IMR-90 (cell line): ENCODE data around the gene WHRN. TPM values are rescaled to one million over a fixed set of nuclear protein-coding genes. Genes with fewer than 3 reads are reported as not detected.

Source experiments
- ATAC-seq: fragments of 200-7000 bp; cut with Tn5 transposase; 2 replicates; pipeline ENCODE4 v1.9.1; 2020; ENCODE audit warnings: low read depth, mild to moderate bottlenecking, moderate library complexity
- BruUV-seq: library from RNA; stranded (reverse); fragments of 400-500 nt; replicated peaks from 2 replicates; lab custom pipeline; 2021; lab: Mats Ljungman, UMichigan
- CTCF ChIA-PET: fragments of 300-600 bp; formaldehyde crosslinking; extraction: SDS; loops from one replicate; lab custom pipeline; 2021; ENCODE audit warnings: antibody characterized with exemption; lab: Yijun Ruan, JAX
- POLR2A ChIA-PET: fragments of 300-600 bp; sonication (Branson Sonifier 250); formaldehyde crosslinking; loops from one replicate; lab custom pipeline; 2022; ENCODE audit warnings: antibody characterized with exemption; ENCODE audit not compliant: unreplicated experiment; lab: Charles Lee
- DNase-seq: peaks from one replicate; pipeline ENCODE4 v3.0.0; 2013
- H2AFZ ChIP-seq: replicated peaks from 2 replicates; pipeline ENCODE3; 2013; ENCODE audit warnings: low read length, mild to moderate bottlenecking; ENCODE audit not compliant: poor library complexity
- H2AK5ac ChIP-seq: 2 replicates; pipeline ENCODE4 v1.6.1; 2013; ENCODE audit warnings: low read depth, low read length, inconsistent platforms
- H2AK9ac ChIP-seq: replicated peaks from 2 replicates; pipeline ENCODE3; 2013; ENCODE audit warnings: mild to moderate bottlenecking, low read depth, low read length, moderate library complexity; ENCODE audit not compliant: poor library complexity
- H2BK120ac ChIP-seq: 2 replicates; pipeline ENCODE4 v1.6.1; 2013; ENCODE audit warnings: low read depth, low read length, inconsistent platforms
- H2BK15ac ChIP-seq: 3 replicates; pipeline ENCODE4 v1.6.1; 2013; ENCODE audit warnings: low read depth, low read length, inconsistent platforms
- H2BK20ac ChIP-seq: 2 replicates; pipeline ENCODE4 v1.6.1; 2013; ENCODE audit warnings: low read depth, mild to moderate bottlenecking, inconsistent platforms, low read length, moderate library complexity
- H2BK5ac ChIP-seq: 2 replicates; pipeline ENCODE4 v1.6.1; 2013; ENCODE audit warnings: mild to moderate bottlenecking, low read depth, low read length, inconsistent platforms; ENCODE audit not compliant: poor library complexity, severe bottlenecking
- H3K14ac ChIP-seq: replicated peaks from 2 replicates; pipeline ENCODE4 v1.6.1; 2013; ENCODE audit warnings: low read depth, low read length, inconsistent platforms
- H3K18ac ChIP-seq: 2 replicates; pipeline ENCODE4 v1.6.1; 2013; ENCODE audit warnings: low read depth, low read length, control low read depth
- H3K23ac ChIP-seq: 2 replicates; pipeline ENCODE4 v1.6.1; 2013; ENCODE audit warnings: low read depth, low read length, inconsistent platforms
- H3K27ac ChIP-seq: 2 replicates; pipeline ENCODE4 v1.5.1; 2013; ENCODE audit warnings: mild to moderate bottlenecking, control low read depth, low read length; ENCODE audit not compliant: insufficient read depth
- H3K27me3 ChIP-seq: 2 replicates; pipeline ENCODE4 v1.6.1; 2013; ENCODE audit warnings: low read length; ENCODE audit not compliant: control insufficient read depth, insufficient read depth
- H3K36me3 ChIP-seq: 2 replicates; pipeline ENCODE4 v1.6.1; 2013; ENCODE audit warnings: low read length, mixed read lengths; ENCODE audit not compliant: control insufficient read depth, insufficient read depth
- H3K4ac ChIP-seq: 2 replicates; pipeline ENCODE4 v1.6.1; 2013; ENCODE audit warnings: low read depth, low read length, inconsistent platforms
- H3K4me1 ChIP-seq: 2 replicates; pipeline ENCODE4 v1.6.1; 2013; ENCODE audit warnings: low read length, mixed read lengths; ENCODE audit not compliant: control insufficient read depth, insufficient read depth
- H3K4me2 ChIP-seq: 2 replicates; pipeline ENCODE4 v1.6.1; 2013; ENCODE audit warnings: low read depth, mild to moderate bottlenecking, control low read depth, low read length, moderate library complexity
- H3K4me3 ChIP-seq: 2 replicates; pipeline ENCODE4 v1.5.1; 2013; ENCODE audit warnings: low read depth, mild to moderate bottlenecking, control low read depth, low read length, moderate library complexity; ENCODE audit not compliant: insufficient read depth
- H3K56ac ChIP-seq: 2 replicates; pipeline ENCODE4 v1.6.1; 2013; ENCODE audit warnings: low read length, inconsistent platforms; ENCODE audit not compliant: insufficient read depth; ENCODE audit errors: extremely low read depth
- H3K79me1 ChIP-seq, 2 experiments: 2 replicates each; pipeline ENCODE4 v1.6.1; 2013; ENCODE audit warnings: low read length in 2 of 2, inconsistent platforms in 1 of 2, low read depth in 1 of 2
- H3K9ac ChIP-seq: 2 replicates; pipeline ENCODE4 v1.6.1; 2013; ENCODE audit warnings: low read depth, low read length, control low read depth
- H3K9me1 ChIP-seq: 2 replicates; pipeline ENCODE4 v1.6.1; 2013; ENCODE audit warnings: low read length, inconsistent platforms; ENCODE audit not compliant: insufficient read depth
- H3K9me3 ChIP-seq: 2 replicates; pipeline ENCODE4 v1.6.1; 2013; ENCODE audit warnings: low read length; ENCODE audit not compliant: control insufficient read depth, insufficient read depth
- H4K20me1 ChIP-seq: 2 replicates; pipeline ENCODE4 v1.6.1; 2013; ENCODE audit warnings: low read length, inconsistent platforms; ENCODE audit not compliant: insufficient read depth
- H4K5ac ChIP-seq: 2 replicates; pipeline ENCODE4 v1.6.1; 2013; ENCODE audit warnings: mild to moderate bottlenecking, low read depth, low read length, control low read depth
- H4K8ac ChIP-seq, 2 experiments: 2 replicates each; pipeline ENCODE4 v1.6.1; 2013; ENCODE audit warnings: low read depth in 2 of 2, low read length in 2 of 2, control low read depth in 1 of 2, inconsistent platforms in 1 of 2
- H4K91ac ChIP-seq: 2 replicates; pipeline ENCODE4 v1.6.1; 2013; ENCODE audit warnings: low read depth, low read length, inconsistent platforms; ENCODE audit not compliant: insufficient read depth
- MAZ ChIP-seq: IDR thresholded peaks from 2 replicates; pipeline ENCODE4 v1.6.1; 2012; ENCODE audit warnings: low read depth, mild to moderate bottlenecking, low read length, improper control_type of control experiment, moderate library complexity, borderline replicate concordance
- RFX5 ChIP-seq: IDR thresholded peaks from 2 replicates; pipeline ENCODE4 v1.8.0; 2012; ENCODE audit warnings: low read depth, mild to moderate bottlenecking, low read length, moderate library complexity
- WGBS, 2 experiments: methylation state at CpG; one replicate each; pipeline versions ENCODE4 v1.1.5 to v1.1.7; 2013; ENCODE audit warnings: missing lambda C conversion rate in 2 of 2; ENCODE audit not compliant: insufficient read length in 1 of 2; ENCODE audit errors: extremely low coverage in 2 of 2; 5-methylcytosine and 5-hydroxymethylcytosine counted together
- dilution Hi-C: fragments of 300-500 bp; cut with HindIII; formaldehyde crosslinking; loops from one replicate; pipeline ENCODE4 v1.14.3; 2018; ENCODE audit warnings: low sequenced_read_pairs; ENCODE audit not compliant: unreplicated experiment
- in situ Hi-C: fragments of 300-500 bp; cut with MboI; formaldehyde crosslinking; loops from 3 replicates; pipeline ENCODE4 v1.14.3; 2019; ENCODE audit warnings: low sequenced_read_pairs, inconsistent platforms, mixed read lengths
- intact Hi-C: fragments of 100-400 bp; cut with micrococcal nuclease; formaldehyde crosslinking; loops from 2 replicates; pipeline ENCODE4 v1.10.0; 2022
- polyA plus RNA-seq, 3 experiments: library from polyadenylated mRNA; depleted of rRNA; stranded (reverse); fragments of >200 nt; gene quantifications; 2 replicates each; pipeline ENCODE4 v1.2.3, GENCODE V29; 2012; ENCODE audit warnings: low replicate concordance in 1 of 3
- total RNA-seq: library from RNA; depleted of rRNA; stranded (reverse); fragments of >200 nt; gene quantifications from 2 replicates; pipeline ENCODE4 v1.2.3, GENCODE V29; 2012

Gene WHRN
- total and polyA plus RNA-seq, 2 of the 4 experiments (the other 2 are of a cell fraction), result 0.18 to 2.6 TPM

- no peak overlapping the region for H2BK15ac ChIP-seq
- no peaks in the 10 kb centered on the region for H4K20me1 ChIP-seq
- no peaks in the 10 kb centered on the region for H3K79me1 ChIP-seq
- no peak overlapping the region for H3K4ac ChIP-seq
- no peaks in the 10 kb centered on the region for H3K36me3 ChIP-seq
- no peak overlapping the region for H3K4me3 ChIP-seq
- H3K4me1 ChIP-seq, result peaks cover 3% of the 10 kb centered on the region; the same call in 1 of the 2 replicates
- no peak for DNase-seq
- H2AK5ac ChIP-seq, result no peak overlapping the region
- intact Hi-C loops (no loop called here), in situ Hi-C loops (no loop called here), dilution Hi-C loops (no loop called here)
- no peak overlapping the region for H3K27ac ChIP-seq
- H3K4me2 ChIP-seq, result no peak overlapping the region
- BruUV-seq, result no TSS peak
- WGBS, 2 experiments, result 90% methylated on average over 2 of the region's 3 CpGs; no CpG with 5 or more reads in 1 of the 2 experiments
- ChIA-PET POLR2A (no interaction called here), CTCF (no interaction called here)
- peaks cover 24% of the 10 kb centered on the region for H3K27me3 ChIP-seq
- no peaks in the 10 kb centered on the region for H3K9me3 ChIP-seq
- no peak overlapping the region for H4K5ac ChIP-seq
- H3K56ac ChIP-seq, result no peak overlapping the region
- no peak overlapping the region for H3K23ac ChIP-seq
- H2AFZ ChIP-seq, result no peak overlapping the region
- peaks cover 3% of the 10 kb centered on the region; the same call in 1 of the 2 replicates for H3K9me1 ChIP-seq
- no peak overlapping the region for H4K8ac ChIP-seq
- ATAC-seq, result no peak
- H3K9ac ChIP-seq, result no peak overlapping the region
- no peak overlapping the region for H2AK9ac ChIP-seq
- no peak overlapping the region for H3K14ac ChIP-seq
- H4K91ac ChIP-seq, result no peak overlapping the region
- no peak overlapping the region for H3K18ac ChIP-seq
- no peak overlapping the region for H2BK120ac ChIP-seq
- H2BK5ac ChIP-seq, result no peak overlapping the region
- no peak overlapping the region for H2BK20ac ChIP-seq
- TF ChIP-seq MAZ (no peak), RFX5 (no peak)
Observed at GRCh38 chr9:114522847-114523246, 17.6 kb upstream of the WHRN start.
